H9 (cell line): Measurements from ENCODE around the gene ISY1. TPM values are rescaled to one million over a fixed set of nuclear protein-coding genes. Genes with fewer than 3 reads are reported as not detected.

Source experiments
- DNase-seq: peaks from one replicate; pipeline ENCODE4 v3.0.0-alpha.2; 2017
- H2AFZ ChIP-seq: one replicate; pipeline ENCODE4 v1.6.1; 2013; ENCODE audit warnings: mild to moderate bottlenecking, low read length, control low read depth, moderate library complexity
- H2AK5ac ChIP-seq: 2 replicates; pipeline ENCODE4 v1.6.1; 2013; ENCODE audit warnings: low read length, control low read depth, mixed read lengths; ENCODE audit not compliant: insufficient read length
- H2BK120ac ChIP-seq: one replicate; pipeline ENCODE4 v1.6.1; 2013; ENCODE audit warnings: low read depth, mild to moderate bottlenecking, low read length, control low read depth, inconsistent platforms; ENCODE audit not compliant: poor library complexity, severe bottlenecking
- H2BK12ac ChIP-seq: 2 replicates; pipeline ENCODE4 v1.6.1; 2013; ENCODE audit warnings: low read length, control low read depth, mixed read lengths, low read depth; ENCODE audit not compliant: insufficient read length
- H2BK15ac ChIP-seq: 2 replicates; pipeline ENCODE4 v1.6.1; 2013; ENCODE audit warnings: low read depth, low read length, control low read depth
- H2BK20ac ChIP-seq: one replicate; pipeline ENCODE4 v1.6.1; 2013; ENCODE audit warnings: low read depth, mild to moderate bottlenecking, low read length, control low read depth, inconsistent platforms; ENCODE audit not compliant: poor library complexity, severe bottlenecking
- H2BK5ac ChIP-seq: 2 replicates; pipeline ENCODE4 v1.6.1; 2013; ENCODE audit warnings: low read length, control low read depth, mixed read lengths; ENCODE audit not compliant: insufficient read length
- H3K14ac ChIP-seq: 2 replicates; pipeline ENCODE4 v1.6.1; 2013; ENCODE audit warnings: low read length, control low read depth; ENCODE audit not compliant: insufficient read depth
- H3K18ac ChIP-seq: 2 replicates; pipeline ENCODE4 v1.6.1; 2013; ENCODE audit warnings: low read depth, mild to moderate bottlenecking, mixed read lengths, low read length, control low read depth; ENCODE audit not compliant: insufficient read length
- H3K23ac ChIP-seq: 2 replicates; pipeline ENCODE4 v1.6.1; 2013; ENCODE audit warnings: low read length, control low read depth, mixed read lengths, low read depth; ENCODE audit not compliant: insufficient read length
- H3K23me2 ChIP-seq: 2 replicates; pipeline ENCODE4 v1.6.1; 2013; ENCODE audit warnings: low read depth, mild to moderate bottlenecking, mixed read lengths, low read length, control low read depth; ENCODE audit not compliant: insufficient read length, poor library complexity, severe bottlenecking
- H3K27ac ChIP-seq: 2 replicates; pipeline ENCODE4 v1.5.1; 2013; ENCODE audit warnings: low read length, control low read depth, mixed read lengths, low read depth; ENCODE audit not compliant: insufficient read length
- H3K27me3 ChIP-seq: 2 replicates; pipeline ENCODE4 v1.6.1; 2013; ENCODE audit warnings: low read length, control low read depth, inconsistent platforms; ENCODE audit not compliant: insufficient read depth
- H3K4ac ChIP-seq: 2 replicates; pipeline ENCODE4 v1.6.1; 2013; ENCODE audit warnings: low read depth, mild to moderate bottlenecking, control low read depth, inconsistent platforms, low read length, moderate library complexity
- H3K4me1 ChIP-seq: 2 replicates; pipeline ENCODE4 v1.6.1; 2013; ENCODE audit warnings: low read length, control low read depth, inconsistent platforms; ENCODE audit not compliant: insufficient read depth
- H3K4me2 ChIP-seq: 2 replicates; pipeline ENCODE4 v1.6.1; 2013; ENCODE audit warnings: low read length, control low read depth, mixed read lengths; ENCODE audit not compliant: insufficient read length, insufficient read depth
- H3K56ac ChIP-seq: 2 replicates; pipeline ENCODE4 v1.6.1; 2013; ENCODE audit warnings: low read depth, mild to moderate bottlenecking, mixed read lengths, low read length, control low read depth; ENCODE audit not compliant: insufficient read length
- H3K79me1 ChIP-seq: 2 replicates; pipeline ENCODE4 v1.6.1; 2013; ENCODE audit warnings: low read depth, mild to moderate bottlenecking, moderate library complexity, low read length, control low read depth, inconsistent platforms; ENCODE audit not compliant: insufficient read depth, poor library complexity, severe bottlenecking
- H3K79me2 ChIP-seq: 2 replicates; pipeline ENCODE4 v1.6.1; 2013; ENCODE audit warnings: low read length, control low read depth, inconsistent platforms; ENCODE audit not compliant: insufficient read depth
- H3K9ac ChIP-seq: 2 replicates; pipeline ENCODE4 v1.6.1; 2013; ENCODE audit warnings: low read length, control low read depth, mixed read lengths; ENCODE audit not compliant: insufficient read length; ENCODE audit errors: extremely low read depth
- H3K9me3 ChIP-seq: one replicate; pipeline ENCODE4 v1.6.1; 2013; ENCODE audit warnings: low read depth, low read length, inconsistent platforms; ENCODE audit not compliant: control insufficient read depth
- H3T11ph ChIP-seq: one replicate; pipeline ENCODE4 v1.6.1; 2013; ENCODE audit warnings: mild to moderate bottlenecking, low read length, control low read depth, inconsistent platforms
- H4K20me1 ChIP-seq: one replicate; pipeline ENCODE4 v1.6.1; 2013; ENCODE audit not compliant: control insufficient read depth, insufficient read length, insufficient read depth
- H4K5ac ChIP-seq: 2 replicates; pipeline ENCODE4 v1.6.1; 2013; ENCODE audit warnings: low read depth, mild to moderate bottlenecking, mixed read lengths, low read length, control low read depth; ENCODE audit not compliant: insufficient read length
- H4K8ac ChIP-seq: replicated peaks from 2 replicates; pipeline ENCODE4 v1.6.1; 2013; ENCODE audit warnings: low read length, control low read depth, mixed read lengths, low read depth; ENCODE audit not compliant: insufficient read length
- H4K91ac ChIP-seq: 2 replicates; pipeline ENCODE4 v1.6.1; 2013; ENCODE audit warnings: low read depth, mild to moderate bottlenecking, moderate library complexity, mixed read lengths, low read length, control low read depth; ENCODE audit not compliant: insufficient read length
- H3K27ac Mint-ChIP-seq, 3 experiments: 2 replicates in 2 of 3; 3 replicates in 1 of 3; pipeline ENCODE4 v1.8.0; 2020 to 2021; ENCODE audit warnings: mixed read lengths in 3 of 3, mild to moderate bottlenecking in 1 of 3, moderate library complexity in 1 of 3
- H3K27me3 Mint-ChIP-seq: 2 replicates; pipeline ENCODE4 v1.8.0; 2021; ENCODE audit warnings: low read depth, mild to moderate bottlenecking, moderate library complexity, mixed read lengths
- H3K36me3 Mint-ChIP-seq, 3 experiments: 2 replicates in 2 of 3; 3 replicates in 1 of 3; pipeline ENCODE4 v1.8.0; 2020 to 2021; ENCODE audit warnings: low read depth in 3 of 3, mixed read lengths in 3 of 3; ENCODE audit not compliant: insufficient read depth in 1 of 3
- H3K4me1 Mint-ChIP-seq, 2 experiments: 2 replicates each; pipeline ENCODE4 v1.8.0; 2020; ENCODE audit warnings: mixed read lengths in 2 of 2
- H3K4me3 Mint-ChIP-seq, 2 experiments: 2 replicates in 1 of 2; 3 replicates in 1 of 2; pipeline ENCODE4 v1.8.0; 2020 to 2021; ENCODE audit warnings: mild to moderate bottlenecking in 2 of 2, mixed read lengths in 2 of 2, moderate library complexity in 1 of 2
- H3K9me3 Mint-ChIP-seq, 2 experiments: 2 replicates in 1 of 2; 3 replicates in 1 of 2; pipeline ENCODE4 v1.8.0; 2020; ENCODE audit warnings: mild to moderate bottlenecking in 2 of 2, mixed read lengths in 2 of 2, moderate library complexity in 1 of 2
- WGBS: extraction: QIAGEN DNeasy Blood & Tissue Kit; methylation state at CpG from one replicate; pipeline ENCODE4 v1.1.7; 2013; ENCODE audit warnings: missing lambda C conversion rate, low lambda C conversion rate, mixed read lengths; ENCODE audit not compliant: insufficient read length; ENCODE audit errors: extremely low coverage; 5-methylcytosine and 5-hydroxymethylcytosine counted together
- total RNA-seq: library from RNA; stranded (reverse); gene quantifications from 2 replicates; pipeline ENCODE4 v1.2.1, GENCODE V29; 2021
- TF ChIP-seq, protein P1 (sequence below): fragments of 200-600 bp; sonication (generic); conservative IDR thresholded peaks from 3 replicates; pipeline ENCODE4 v1.8.0; 2021; ENCODE audit warnings: antibody characterized with exemption, mild to moderate bottlenecking

ISY1 gene
- total RNA-seq, 1 experiment from 2014 or later, result 28.1 TPM

DNA sequence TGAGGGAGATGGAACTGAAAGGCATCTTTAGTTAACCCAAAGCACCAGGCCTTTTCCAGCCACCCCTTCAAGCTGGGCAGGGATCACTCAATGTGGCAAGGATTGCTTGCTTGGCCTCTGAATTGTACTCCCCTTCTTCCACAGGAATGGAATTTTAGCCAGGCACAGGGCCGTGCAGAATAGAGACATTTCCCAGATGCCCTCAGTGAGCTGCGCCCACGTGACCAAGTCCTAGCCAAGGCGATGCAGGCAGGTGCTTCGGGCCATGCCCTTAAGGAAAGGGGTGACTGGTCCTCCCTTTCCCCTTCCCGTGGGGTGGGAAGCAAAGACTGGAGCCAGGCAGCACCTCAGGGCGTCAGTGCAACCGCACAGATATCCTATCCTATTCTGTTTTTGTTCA is 82.4 kb downstream of the ISY1 start:
- H3K56ac ChIP-seq, result no peak overlapping the region
- no peak overlapping the region for H3K27ac ChIP-seq
- no peak overlapping the region for H4K8ac ChIP-seq
- no peak overlapping the region for H2BK15ac ChIP-seq
- no peaks in the 10 kb centered on the region for H3K27me3 ChIP-seq
- H3K36me3 Mint-ChIP-seq, result no peaks in the 10 kb centered on the region
- H3K9me3 ChIP-seq, result no peaks in the 10 kb centered on the region
- H3T11ph ChIP-seq, result no peak overlapping the region
- H3K79me2 ChIP-seq, result no peaks in the 10 kb centered on the region
- H3K23me2 ChIP-seq, result no peaks in the 10 kb centered on the region
- no peak overlapping the region for H3K9ac ChIP-seq
- H2BK20ac ChIP-seq, result no peak overlapping the region
- no peak overlapping the region for H3K4me3 Mint-ChIP-seq
- no peak overlapping the region for H2AK5ac ChIP-seq
- H3K4me1 Mint-ChIP-seq, result no peaks in the 10 kb centered on the region
- no peak overlapping the region for H2BK5ac ChIP-seq
- H3K9me3 Mint-ChIP-seq, result no peaks in the 10 kb centered on the region; a peak in 1 of 5 replicates
- TF ChIP-seq, protein P1, sequence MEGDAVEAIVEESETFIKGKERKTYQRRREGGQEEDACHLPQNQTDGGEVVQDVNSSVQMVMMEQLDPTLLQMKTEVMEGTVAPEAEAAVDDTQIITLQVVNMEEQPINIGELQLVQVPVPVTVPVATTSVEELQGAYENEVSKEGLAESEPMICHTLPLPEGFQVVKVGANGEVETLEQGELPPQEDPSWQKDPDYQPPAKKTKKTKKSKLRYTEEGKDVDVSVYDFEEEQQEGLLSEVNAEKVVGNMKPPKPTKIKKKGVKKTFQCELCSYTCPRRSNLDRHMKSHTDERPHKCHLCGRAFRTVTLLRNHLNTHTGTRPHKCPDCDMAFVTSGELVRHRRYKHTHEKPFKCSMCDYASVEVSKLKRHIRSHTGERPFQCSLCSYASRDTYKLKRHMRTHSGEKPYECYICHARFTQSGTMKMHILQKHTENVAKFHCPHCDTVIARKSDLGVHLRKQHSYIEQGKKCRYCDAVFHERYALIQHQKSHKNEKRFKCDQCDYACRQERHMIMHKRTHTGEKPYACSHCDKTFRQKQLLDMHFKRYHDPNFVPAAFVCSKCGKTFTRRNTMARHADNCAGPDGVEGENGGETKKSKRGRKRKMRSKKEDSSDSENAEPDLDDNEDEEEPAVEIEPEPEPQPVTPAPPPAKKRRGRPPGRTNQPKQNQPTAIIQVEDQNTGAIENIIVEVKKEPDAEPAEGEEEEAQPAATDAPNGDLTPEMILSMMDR, result no peak
- no peak overlapping the region for H4K5ac ChIP-seq
- peaks cover 8% of the 10 kb centered on the region for H3K27me3 Mint-ChIP-seq
- no peak for DNase-seq
- no peak overlapping the region for H2AFZ ChIP-seq
- H2BK120ac ChIP-seq, result no peak overlapping the region
- no peak overlapping the region for H4K91ac ChIP-seq
- H3K18ac ChIP-seq, result no peak overlapping the region
- H3K79me1 ChIP-seq, result no peaks in the 10 kb centered on the region
- no peak overlapping the region for H3K23ac ChIP-seq
- H3K14ac ChIP-seq, result no peak overlapping the region
- no CpG with 5 or more reads among the region's 8 CpGs for WGBS
- no peak overlapping the region for H3K4ac ChIP-seq
- no peaks in the 10 kb centered on the region for H4K20me1 ChIP-seq
- no peaks in the 10 kb centered on the region for H3K4me1 ChIP-seq
- H3K4me2 ChIP-seq, result no peak overlapping the region
- H2BK12ac ChIP-seq, result no peak overlapping the region
- H3K27ac Mint-ChIP-seq, result no peak overlapping the region

Other genes starting within 250 kb of the ISY1 start
- 0.92 and 1.2 TPM in 2 replicates for gene CFAP92, start 167.0 kb downstream of the ISY1 start, total RNA-seq
- 0.09 TPM in 1 of 2 replicates, not detected in the other for gene EFCC1, start 159.8 kb downstream of the ISY1 start, total RNA-seq
- not detected in 2 replicates for gene GP9, start 100.3 kb downstream of the ISY1 start, total RNA-seq
- gene RAB43, start 39.3 kb downstream of the ISY1 start, total RNA-seq, result 13.6 and 14.8 TPM in 2 replicates
- gene CNBP, start 22.8 kb upstream of the ISY1 start, total RNA-seq, result 433 and 443 TPM in 2 replicates
- gene COPG1, start 88.5 kb upstream of the ISY1 start, total RNA-seq, result 142 and 147 TPM in 2 replicates
- gene HMCES, start 117.8 kb upstream of the ISY1 start, total RNA-seq, result 51.2 and 52.4 TPM in 2 replicates